NCI-H524 treated with DMSO at 0.1 percent for 48 hours (cell line): ENCODE results near the gene DCDC1.

ENCODE experiments used
- DNase-seq: peaks from one replicate; lab custom pipeline; 2025; lab: John Stamatoyannopoulos, UW

Gene DCDC1

DNA sequence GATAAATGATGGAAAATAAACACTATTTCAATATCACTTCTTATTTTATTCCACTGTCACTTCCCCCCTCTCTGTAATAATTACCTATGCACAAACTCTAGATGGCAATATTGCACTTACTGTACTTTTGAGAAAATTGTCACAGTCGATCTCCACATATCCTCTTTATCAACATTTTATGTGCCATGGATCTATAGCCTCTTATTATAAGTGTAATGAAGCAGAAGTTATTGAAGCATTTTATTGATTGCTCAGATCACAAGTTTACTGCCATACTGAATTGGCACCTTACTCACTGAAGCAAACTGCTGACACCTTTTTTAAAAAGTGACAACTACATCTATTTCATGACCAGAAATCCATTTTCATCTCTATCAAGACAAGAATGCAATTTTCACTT is 133.4 kb downstream of the DCDC1 start:
- peak; percentile 17 for DNase-seq

DNA sequence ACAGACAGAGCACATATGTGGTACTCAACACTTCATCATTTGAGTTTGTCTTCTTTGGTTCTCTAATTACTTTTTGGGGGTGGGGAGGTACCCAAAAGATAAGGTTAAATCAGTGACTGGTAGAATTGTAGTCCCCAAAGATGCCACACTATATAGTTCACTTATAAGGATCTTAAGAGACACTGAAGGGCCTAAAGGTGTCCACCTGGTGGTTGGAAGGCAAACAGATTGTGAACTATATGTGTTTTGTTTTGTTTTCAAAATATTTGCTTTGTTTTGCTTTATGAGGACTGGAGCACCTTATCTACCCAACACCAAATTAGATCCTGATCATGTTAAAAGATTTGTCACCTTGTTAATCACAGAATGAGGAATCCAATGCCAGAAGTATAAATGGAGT is 136.1 kb downstream of the DCDC1 start:
- no peak for DNase-seq

DNA sequence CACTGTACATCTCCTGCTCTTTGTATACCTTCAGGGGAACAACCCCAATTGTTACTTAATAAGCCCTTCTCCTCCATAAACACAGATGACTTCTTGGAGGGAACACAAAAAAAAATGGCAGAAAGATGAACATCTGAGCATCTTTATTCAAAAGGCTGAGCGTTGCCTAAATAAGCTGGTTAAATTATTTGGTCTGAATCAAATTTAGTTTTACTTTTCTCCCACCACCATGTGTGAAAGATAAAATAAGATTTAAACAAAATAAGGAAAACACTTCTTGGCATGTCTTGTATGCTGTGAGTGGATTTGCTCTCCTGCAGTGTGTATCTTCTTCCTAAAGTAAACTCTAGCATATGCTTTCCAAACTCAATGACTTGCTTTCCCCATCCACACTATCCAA is 137.9 kb downstream of the DCDC1 start:
- DNase-seq: no peak

DNA sequence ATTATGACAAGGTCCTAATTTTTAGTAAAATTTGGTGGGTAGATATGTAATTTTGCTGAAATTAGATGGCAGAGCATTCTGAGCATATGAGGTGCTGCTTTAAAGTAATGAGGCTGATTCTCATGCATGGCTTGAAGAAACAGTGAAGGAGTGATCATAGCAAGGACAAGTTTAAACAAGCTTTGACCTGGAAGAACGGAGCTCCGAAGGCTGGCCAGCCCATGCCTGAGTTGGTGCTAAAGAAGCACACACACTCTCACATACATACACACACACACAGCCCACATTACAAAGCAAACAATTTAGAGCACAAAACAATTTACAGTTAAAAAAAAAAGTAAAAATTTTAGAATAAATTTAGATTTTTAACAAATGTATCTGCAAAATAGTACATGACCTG is 150.7 kb downstream of the DCDC1 start:
- DNase-seq: no peak

DNA sequence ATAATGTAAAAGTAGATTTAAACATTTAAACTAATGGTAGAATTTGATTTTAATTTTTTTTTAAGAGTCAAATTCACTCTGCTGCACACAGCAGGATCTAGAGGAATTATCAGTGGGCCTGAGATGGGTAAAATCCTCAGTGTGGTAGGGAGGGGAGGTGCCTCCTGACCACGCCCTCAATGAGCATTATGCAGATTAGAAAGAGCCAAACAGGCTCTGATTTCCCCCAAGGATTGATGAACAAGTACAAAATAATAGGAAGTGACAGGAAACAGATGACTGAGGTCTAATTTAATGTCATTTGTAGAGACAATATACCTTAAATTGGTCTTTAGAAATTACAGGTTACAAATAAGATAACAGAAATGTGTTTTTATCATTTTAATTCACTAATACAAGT is 155.2 kb downstream of the DCDC1 start:
- DNase-seq: no peak

DNA sequence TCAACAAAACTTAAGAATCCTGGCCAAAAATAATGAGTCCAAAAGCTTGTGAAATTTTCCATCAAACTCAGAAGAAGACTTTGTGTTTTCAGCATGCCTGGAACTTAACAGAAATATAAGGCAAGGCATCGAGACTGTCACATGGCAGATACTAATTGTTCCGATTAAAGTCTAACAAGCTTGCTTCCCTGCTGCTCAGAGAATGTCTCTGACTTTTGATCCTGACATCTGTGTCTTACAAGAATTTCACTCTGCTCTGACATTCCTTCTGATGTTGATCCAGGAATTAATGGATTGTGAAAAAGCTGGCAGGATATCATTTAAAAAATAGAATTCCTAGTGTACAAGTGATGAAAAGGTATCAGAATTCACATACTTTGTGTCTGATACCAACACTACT is 170.2 kb downstream of the DCDC1 start:
- DNase-seq: no peak

DNA sequence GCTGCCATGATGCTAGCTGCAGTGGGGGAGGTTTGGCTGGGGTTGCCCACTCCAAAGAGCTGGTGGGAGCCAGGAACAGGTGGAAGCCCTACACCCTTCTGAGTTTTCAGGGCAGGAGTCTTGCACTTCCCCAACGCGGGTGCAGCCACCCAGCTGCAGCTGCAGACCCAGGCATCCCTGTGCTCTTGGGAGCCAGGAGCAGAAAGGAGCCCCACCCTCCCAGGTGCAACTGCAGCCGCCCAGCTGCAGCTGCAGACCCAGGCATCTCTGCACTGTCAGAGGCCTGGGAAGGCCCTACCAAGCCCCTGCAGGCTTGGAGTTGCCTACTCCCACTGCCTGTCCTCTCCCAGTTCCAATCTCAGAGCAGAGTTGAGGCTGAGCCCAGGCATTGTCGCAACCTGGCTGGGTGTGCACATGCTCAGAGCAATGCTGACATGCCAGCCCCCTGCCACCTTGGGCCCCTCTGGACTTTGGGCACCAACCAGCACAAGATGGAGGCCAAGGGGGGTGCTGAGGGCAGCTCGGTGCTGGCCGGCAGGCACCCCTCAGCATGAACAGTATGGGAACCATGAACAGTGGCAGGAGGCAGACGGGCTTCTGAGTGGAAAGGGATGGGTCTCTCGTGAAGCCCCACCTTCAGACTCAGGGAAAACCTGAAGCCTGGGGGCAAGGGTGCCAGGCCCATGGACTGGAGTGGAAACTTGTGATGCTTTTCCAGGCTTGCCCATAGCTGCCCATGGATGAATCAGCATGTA is 195.4 kb downstream of the DCDC1 start:
- DNase-seq: no peak

DNA sequence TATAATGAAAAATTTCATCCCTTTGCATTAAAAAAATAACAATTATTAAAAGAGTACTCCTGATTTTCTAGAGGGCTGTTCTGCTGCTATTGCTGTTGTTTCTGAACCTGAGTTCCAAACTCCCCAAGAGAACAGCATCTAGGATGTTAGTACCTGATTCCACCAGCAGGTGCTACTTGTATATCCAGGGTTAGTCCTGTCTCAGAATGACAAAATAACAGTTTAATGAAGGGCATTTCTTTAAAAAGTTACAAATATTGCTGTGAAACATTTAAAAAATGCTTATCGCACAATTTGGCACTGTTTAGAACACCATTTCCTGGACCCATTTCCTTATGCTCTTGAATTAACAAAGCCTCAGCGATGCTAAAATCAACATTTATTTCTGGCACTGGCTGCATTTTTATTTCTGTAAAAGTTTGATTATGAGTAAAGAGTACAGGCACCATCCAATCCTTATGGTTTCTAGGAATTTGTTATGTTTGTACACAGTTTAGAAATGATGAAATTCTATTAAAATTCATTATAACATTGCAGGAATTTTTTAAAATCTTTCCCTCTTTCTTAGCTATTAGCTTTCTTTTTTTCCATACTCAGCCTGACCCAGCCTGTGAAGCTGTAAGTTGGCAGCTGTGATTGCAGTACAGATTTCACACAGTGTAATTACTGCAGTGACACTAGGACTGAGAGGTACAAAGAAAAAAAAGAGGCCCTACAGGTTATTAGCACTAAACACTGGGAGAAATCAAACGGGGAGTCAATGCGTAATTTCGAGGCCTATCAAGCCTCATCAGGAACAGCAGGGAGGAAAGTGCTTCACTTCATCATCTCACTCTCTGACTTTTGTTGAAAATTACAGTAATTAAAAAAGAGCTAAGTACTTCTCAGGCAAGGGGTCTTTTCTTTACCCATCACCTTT is 208.8 kb downstream of the DCDC1 start:
- no peak for DNase-seq

DNA sequence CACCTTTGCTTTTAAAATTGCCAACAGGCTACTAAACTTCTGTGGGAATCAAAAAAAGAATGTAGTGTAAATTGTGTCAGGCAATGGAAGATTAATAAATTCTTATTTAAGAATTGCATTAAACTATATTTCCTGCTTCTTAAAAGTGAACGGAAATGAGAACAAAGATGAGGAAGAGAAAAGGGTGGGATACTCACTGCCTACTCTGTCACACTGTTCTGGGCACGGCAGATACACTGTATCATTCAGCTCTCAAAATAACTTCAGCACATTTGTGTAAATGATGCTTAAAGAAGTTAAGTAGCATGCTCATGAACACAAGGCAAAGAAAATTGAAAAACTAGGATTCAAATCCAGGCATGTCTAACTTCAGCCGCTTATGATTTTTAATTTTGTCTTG is 218.7 kb downstream of the DCDC1 start:
- DNase-seq: no peak

DNA sequence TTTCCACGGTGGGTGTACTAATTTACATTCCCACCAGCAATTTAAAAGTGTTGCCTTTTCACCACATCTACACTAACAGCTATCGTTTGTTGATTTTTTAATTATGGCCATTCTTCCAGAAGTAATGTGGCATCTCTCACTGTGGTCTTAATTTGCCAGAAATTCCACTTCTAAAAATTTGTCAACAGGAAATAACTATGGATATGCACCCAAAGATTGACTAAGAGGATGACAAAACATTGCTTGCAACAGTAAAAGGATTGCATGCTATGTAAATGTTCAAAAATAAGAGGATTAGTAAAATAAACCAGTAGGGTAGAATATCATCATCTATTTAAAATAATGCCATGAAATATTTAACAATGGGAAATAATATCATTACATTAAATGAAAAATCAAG is 219.5 kb downstream of the DCDC1 start:
- no peak for DNase-seq

DNA sequence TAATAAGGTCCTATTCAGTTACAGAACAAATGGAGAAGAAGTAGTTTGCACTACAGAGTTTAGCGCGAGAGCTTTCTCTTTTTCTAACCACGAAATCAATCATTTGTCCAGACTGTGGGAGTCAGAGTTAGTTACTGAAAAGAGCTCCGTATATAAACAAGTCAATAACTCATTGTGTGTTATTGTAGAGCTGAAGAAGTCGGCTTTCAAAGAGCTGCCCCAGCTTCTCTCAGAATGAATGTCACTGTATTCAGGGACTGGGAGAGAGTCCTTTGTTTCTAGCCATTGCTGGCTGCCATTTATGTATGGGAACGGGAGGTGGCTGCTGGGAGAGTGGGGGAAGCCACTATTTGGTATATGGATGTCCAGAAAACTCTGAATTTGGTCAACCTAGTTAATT is 227.8 kb downstream of the DCDC1 start:
- no peak for DNase-seq

DNA sequence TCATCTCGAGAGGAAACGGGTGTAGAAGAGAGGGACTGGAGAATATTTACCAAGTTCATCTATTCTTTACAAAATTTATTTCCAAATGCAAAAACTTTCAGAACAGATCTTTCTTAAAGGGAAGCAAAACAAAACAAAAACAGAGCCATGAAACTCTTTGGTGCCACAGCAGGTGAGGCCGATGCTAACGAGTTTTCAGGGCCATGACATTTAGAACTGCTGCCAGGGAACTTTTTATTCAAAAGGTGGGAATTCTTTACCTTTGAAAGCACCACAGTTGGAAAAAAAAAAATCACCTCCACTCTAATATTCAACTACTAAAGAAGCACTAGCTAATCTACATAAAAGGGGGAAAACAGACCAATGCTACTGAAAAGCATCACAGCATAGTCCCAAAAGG is 230.1 kb downstream of the DCDC1 start:
- DNase-seq: no peak

DNA sequence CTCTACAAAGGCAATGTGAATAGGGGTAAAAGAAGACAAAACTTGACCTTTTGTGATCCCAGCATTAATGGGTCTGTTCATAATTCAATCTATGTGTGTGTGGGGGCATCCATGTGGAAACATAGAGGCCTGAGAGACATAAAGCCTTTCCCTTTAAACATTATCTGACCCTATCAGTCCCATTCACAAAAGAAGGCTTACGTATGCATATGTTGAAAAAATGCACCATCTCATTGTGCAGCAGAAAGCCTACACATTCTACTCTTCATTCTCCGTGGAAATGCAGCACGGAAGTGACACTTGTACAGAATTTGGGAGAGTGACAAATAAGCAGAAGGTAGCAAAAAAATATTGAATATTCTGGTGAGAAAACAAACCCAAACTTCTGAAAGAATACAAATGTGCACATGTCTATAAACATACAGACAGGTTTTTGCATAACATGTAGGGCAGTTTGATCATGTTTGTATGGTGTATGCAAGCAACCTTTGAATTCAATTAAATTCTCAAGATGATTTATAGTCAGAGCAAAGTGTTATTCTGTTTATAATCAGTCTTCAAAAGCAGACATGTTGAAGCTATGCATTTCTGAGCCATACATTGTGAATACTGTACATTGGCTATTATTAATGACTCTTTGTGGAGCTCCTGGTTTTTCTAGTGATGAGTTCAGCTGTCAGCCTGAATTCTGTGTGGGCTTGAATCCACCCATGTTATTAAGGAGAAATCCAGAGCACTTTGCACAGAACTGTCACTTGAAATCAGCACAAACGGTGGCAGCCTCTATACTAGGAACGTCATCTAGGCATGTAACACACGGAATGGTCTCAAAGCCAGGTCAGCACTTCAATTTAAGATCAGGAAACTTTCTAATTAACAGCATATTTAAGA is 236.8 kb downstream of the DCDC1 start:
- no peak for DNase-seq

DNA sequence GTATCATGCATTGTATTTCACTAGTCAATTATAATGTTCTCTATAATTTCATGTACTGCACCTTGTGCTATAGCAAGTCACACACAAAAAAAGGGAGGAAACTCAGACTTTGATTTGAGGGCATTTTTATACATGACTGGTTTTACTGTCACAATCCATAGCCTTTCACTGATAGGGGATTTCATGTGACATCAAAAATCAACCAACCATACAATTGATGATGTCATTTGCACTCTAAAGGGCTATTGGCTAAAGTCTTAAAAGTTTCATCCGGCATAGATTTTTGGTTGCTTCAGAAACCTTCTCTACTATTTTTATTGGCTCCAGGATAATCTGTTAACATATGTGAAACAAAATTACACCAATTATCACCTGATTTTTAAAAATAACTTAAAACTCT is 237.8 kb downstream of the DCDC1 start:
- no peak for DNase-seq

DNA sequence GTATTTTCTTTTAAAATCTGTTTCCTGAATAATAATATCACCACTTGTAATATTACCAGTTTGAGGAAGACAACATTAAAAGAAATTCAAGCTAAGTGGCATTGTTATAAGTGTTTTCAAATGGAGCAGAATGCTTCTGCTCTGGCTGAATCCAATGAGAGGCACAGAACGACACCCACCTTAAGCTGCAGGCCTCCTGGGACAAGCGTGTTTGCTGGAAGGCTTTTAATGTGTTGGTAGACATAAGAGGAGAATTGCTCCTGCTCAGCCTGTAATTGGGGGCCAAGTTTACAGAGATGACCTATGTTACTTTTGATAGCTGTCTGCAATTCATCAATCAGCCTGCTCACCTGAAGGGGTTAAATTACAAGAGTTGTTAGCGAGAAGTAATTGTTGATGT is 242.2 kb downstream of the DCDC1 start:
- DNase-seq: no peak

DNA sequence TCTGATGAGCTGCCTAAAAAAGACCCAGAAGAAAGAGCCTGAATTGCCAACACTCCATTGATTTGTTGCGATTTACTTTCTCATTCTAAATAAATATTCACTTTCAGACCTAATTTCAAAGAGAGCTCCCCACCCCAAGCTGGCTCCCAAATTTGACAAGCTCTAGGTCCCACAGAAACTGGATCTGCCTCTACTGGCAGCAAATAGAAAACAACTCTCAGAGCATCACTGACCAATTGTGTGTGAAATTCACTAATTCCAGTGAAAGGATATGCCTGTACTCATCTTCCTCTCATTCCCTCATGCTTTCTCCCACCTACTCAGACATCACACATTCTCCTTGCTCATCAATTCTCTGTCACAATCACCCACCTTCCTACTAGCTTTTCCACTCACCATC is 249.1 kb downstream of the DCDC1 start:
- no peak for DNase-seq

DNA sequence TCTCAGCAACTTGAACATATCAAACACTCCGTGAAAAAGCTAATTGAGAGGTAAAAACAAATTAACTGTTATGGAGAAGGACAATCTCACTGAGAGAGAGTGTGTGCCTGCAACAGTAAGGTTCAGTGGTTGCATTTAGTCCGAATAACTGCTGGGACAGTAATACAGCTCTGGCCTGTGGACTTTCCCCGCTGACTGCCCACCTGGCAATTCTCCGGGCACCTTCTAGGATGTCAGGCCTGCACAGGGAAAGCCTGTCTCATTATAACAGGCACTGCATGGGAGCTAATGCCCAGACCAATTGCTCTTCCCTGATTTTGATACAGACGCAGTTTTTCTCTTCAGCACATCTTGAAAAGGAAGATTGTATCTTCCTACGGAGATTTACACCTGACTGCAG is 251.0 kb downstream of the DCDC1 start:
- DNase-seq: no peak

DNA sequence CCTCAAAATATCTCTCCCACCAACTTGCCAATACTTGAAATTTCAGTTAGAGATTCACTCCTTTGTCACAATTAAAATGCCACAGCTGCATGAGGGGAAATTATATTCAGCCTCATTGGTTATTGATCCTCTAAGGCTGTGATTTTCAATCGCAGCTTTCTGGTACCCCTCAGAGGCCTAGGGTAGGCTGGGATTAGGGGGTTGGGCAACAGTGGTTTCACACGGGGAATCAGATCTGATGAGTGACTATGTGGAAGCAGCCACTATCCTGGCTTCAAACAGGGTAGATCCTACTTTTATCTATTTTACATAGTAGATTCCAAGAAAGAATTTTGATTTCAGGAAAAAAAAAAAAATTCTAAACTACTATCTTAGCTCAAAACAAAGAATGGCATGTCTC is 252.5 kb downstream of the DCDC1 start:
- no peak for DNase-seq

DNA sequence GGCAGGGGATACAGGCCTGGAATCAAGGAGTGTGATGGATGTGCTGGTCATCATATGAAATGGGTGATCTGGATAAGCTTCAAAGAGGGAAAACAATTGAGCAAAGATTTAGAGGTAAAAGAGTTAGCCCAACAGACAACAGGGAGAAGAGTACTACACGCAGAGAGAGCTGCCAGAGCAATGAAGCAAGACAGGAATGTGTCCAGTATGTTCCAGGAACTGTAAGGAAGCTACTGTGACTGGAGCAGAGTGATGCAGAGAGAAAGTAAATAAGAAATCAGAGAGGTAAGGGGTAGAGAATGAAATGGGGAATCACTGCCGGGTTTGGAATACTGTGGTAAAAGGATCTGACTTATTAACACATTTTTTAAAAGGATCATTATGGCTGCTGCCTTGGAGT is 255.1 kb downstream of the DCDC1 start:
- no peak for DNase-seq

DNA sequence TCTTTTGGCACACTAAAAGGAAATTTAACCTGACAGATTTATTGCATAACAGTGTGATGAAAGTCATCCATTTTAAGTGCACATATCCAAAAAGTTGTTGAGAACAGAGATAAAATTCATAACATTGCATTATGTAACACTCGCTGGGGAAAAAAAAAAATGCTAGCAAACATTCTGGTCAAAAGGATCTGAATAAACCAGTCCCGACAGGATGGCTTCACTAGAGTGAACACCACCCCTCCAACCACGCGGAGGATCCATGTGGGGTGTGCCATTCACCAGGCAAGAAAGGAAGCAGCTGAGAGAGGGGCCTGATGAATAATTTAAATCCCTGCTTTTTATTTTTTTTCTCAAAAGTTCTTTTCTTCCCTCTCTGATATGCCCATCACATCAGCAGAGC is 258.7 kb downstream of the DCDC1 start:
- no peak for DNase-seq

DNA sequence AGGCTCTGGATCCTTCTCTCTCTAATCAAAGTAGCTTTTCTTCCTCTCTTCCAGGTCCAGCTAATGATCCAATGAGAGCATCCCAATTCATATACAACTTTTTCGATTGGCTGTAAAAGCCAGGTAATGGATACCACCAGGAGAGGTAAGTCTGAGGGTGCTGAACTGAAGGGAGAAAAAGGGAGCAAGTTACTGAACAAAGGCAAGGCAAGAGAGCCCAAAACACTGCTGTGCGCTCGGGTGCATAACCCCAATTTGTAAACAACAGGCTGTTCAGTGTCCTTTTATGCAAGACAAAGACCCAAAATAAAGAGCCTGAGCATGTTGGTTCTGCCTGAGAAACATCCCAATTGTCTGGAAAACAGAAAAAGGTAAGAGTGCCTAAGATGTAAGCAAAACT is 260.1 kb downstream of the DCDC1 start:
- no peak for DNase-seq

DNA sequence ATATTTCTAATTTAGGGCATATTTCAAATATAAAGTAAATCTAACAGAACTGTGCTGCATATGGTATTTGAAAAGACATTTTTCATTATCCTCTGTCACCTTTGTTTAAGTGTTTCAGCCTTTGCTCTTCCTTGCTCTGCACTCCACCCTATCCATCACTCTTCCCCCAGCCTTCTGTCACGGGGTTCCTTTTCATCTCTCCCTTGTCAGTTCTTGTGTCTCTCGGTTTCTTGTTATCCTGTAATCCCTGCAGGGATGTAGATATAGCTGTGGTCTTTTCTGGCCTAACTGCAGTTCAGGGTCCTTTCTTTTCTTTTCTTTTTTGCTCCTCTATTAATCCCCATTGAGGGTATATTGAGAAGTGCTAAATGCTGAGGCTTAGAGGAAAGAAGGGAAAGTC is 261.9 kb downstream of the DCDC1 start:
- no peak for DNase-seq
